HepG2 (cell line): ENCODE data around the gene FMN2. TPM values are rescaled to one million over a fixed set of nuclear protein-coding genes. Genes with fewer than 3 reads are reported as not detected.

Experiments used
- ATAC-seq: fragments of 200-7000 bp; cut with Tn5 transposase; 3 replicates; pipeline ENCODE4 v1.9.1; 2020; ENCODE audit warnings: mild to moderate bottlenecking, moderate library complexity
- BruUV-seq: library from RNA; stranded (reverse); fragments of 400-500 nt; replicated peaks from 2 replicates; lab custom pipeline; 2021; lab: Mats Ljungman, UMichigan
- CTCF ChIA-PET: fragments of 300-600 bp; formaldehyde crosslinking; extraction: SDS; loops from one replicate; lab custom pipeline; 2021; ENCODE audit warnings: low total read pairs, inconsistent platforms, low intra/inter-chr PET ratio; lab: Yijun Ruan, JAX
- POLR2A ChIA-PET: fragments of 350-600 bp; sonication (Branson Sonifier 250); formaldehyde crosslinking; loops from one replicate; lab custom pipeline; 2020; ENCODE audit warnings: antibody characterized with exemption, inconsistent platforms; lab: Yijun Ruan, JAX
- DNase-seq: peaks from one replicate; pipeline ENCODE4 v3.0.0-alpha.2; 2015; ENCODE audit warnings: low spot score
- FAIRE-seq: peaks from 3 replicates; lab custom pipeline; 2011; peaks lifted over from hg19 to GRCh38; lab: Jason Lieb, UNC
- H2AFZ ChIP-seq: one replicate; pipeline ENCODE4 v1.6.1; 2011; ENCODE audit warnings: low read length, inconsistent platforms
- H3K27ac ChIP-seq: fragments of 300-600 bp; 3 replicates; pipeline ENCODE4 v1.8.0; 2011; ENCODE audit warnings: mixed run types, mild to moderate bottlenecking, mixed read lengths, low read length, inconsistent platforms; ENCODE audit not compliant: insufficient read depth; ENCODE audit errors: extremely low read length
- H3K27me3 ChIP-seq, 2 experiments: fragments of 200-600 bp in 1 of 2; 2 replicates in 1 of 2; 3 replicates in 1 of 2; pipeline versions ENCODE4 v1.6.0 to v1.8.0; 2011; ENCODE audit warnings: low read length in 2 of 2, mild to moderate bottlenecking in 2 of 2, moderate library complexity in 2 of 2, inconsistent platforms in 1 of 2; ENCODE audit not compliant: insufficient read depth in 2 of 2, control insufficient read depth in 1 of 2
- H3K36me3 ChIP-seq, 2 experiments: fragments of 200-600 bp in 1 of 2; replicated peaks in 1 of 2; 2 replicates in 1 of 2; 3 replicates in 1 of 2; pipeline versions ENCODE4 v1.5.1 to v1.8.0; 2011; ENCODE audit warnings: low read length in 2 of 2, inconsistent platforms in 1 of 2; ENCODE audit not compliant: insufficient read depth in 2 of 2, control insufficient read depth in 1 of 2
- H3K4me1 ChIP-seq: 2 replicates; pipeline ENCODE4 v1.5.1; 2012; ENCODE audit warnings: low read length, inconsistent platforms; ENCODE audit not compliant: insufficient read depth
- H3K4me2 ChIP-seq: 2 replicates; pipeline ENCODE4 v1.6.0; 2011; ENCODE audit warnings: low read depth, low read length, inconsistent platforms
- H3K4me3 ChIP-seq, 3 experiments: fragments of 200-600 bp in 1 of 3; sonication (generic), shearing (Covaris generic) in 1 of 3; replicated peaks in 1 of 3; 2 replicates each; pipeline ENCODE4 v1.5.1; 2011 to 2016; ENCODE audit warnings: low read length in 3 of 3, inconsistent platforms in 2 of 3, low read depth in 2 of 3, mild to moderate bottlenecking in 2 of 3, control low read depth in 1 of 3, mixed read lengths in 1 of 3; ENCODE audit not compliant: insufficient read depth in 1 of 3
- H3K79me2 ChIP-seq: one replicate; pipeline ENCODE4 v1.6.1; 2011; ENCODE audit warnings: low read length, inconsistent platforms; ENCODE audit not compliant: insufficient read depth
- H3K9ac ChIP-seq: 2 replicates; pipeline ENCODE4 v1.6.0; 2011; ENCODE audit warnings: mild to moderate bottlenecking, low read depth, low read length, inconsistent platforms; ENCODE audit not compliant: insufficient read depth
- H3K9me3 ChIP-seq: 2 replicates; pipeline ENCODE4 v1.5.1; 2012; ENCODE audit warnings: mild to moderate bottlenecking, low read length
- H4K20me1 ChIP-seq: 2 replicates; pipeline ENCODE4 v1.6.0; 2011; ENCODE audit warnings: inconsistent platforms, mild to moderate bottlenecking, low read length, moderate library complexity; ENCODE audit not compliant: insufficient read depth
- BCLAF1 ChIP-seq: fragments of 450-650 bp; IDR thresholded peaks from 2 replicates; pipeline ENCODE4 v1.6.1; 2017; ENCODE audit warnings: mild to moderate bottlenecking
- MXD3 ChIP-seq: IDR thresholded peaks from 2 replicates; pipeline ENCODE4 v1.6.1; 2016; ENCODE audit warnings: mild to moderate bottlenecking, missing biosample characterization, missing genetic modification reagents
- NPAS2 ChIP-seq: sonication (generic); formaldehyde crosslinking; IDR thresholded peaks from 2 replicates; pipeline ENCODE4 v1.8.0; 2022; ENCODE audit warnings: mild to moderate bottlenecking, missing genetic modification reagents, borderline replicate concordance
- PHF8 ChIP-seq: sonication (generic); formaldehyde crosslinking; IDR thresholded peaks from 2 replicates; pipeline ENCODE4 v1.5.0; 2020; ENCODE audit warnings: missing genetic modification reagents
- PRDM10 ChIP-seq: sonication (generic); formaldehyde crosslinking; IDR thresholded peaks from 2 replicates; pipeline ENCODE4 v1.4.0; 2020; ENCODE audit warnings: low read depth, missing genetic modification reagents
- SIN3A ChIP-seq: IDR thresholded peaks from 2 replicates; pipeline ENCODE4 v1.6.1; 2011; ENCODE audit warnings: low read depth, mild to moderate bottlenecking, control low read depth, low read length, borderline replicate concordance
- SIN3B ChIP-seq: fragments of 150-350 bp; IDR thresholded peaks from 2 replicates; pipeline ENCODE4 v1.6.1; 2014; ENCODE audit warnings: low read length
- SNRNP70 ChIP-seq: fragments of 200-400 bp; formaldehyde crosslinking; IDR thresholded peaks from 2 replicates; pipeline ENCODE4 v1.6.1; 2017; ENCODE audit warnings: mild to moderate bottlenecking, low read depth, low read length, moderate library complexity
- SOX5 ChIP-seq: IDR thresholded peaks from 2 replicates; pipeline ENCODE4 v1.6.1; 2016; ENCODE audit warnings: borderline replicate concordance
- SP140L ChIP-seq: sonication (generic); formaldehyde crosslinking; IDR thresholded peaks from 2 replicates; pipeline ENCODE4 v1.4.0; 2020; ENCODE audit warnings: missing genetic modification reagents, borderline replicate concordance
- TP53 ChIP-seq: sonication (generic); formaldehyde crosslinking; conservative IDR thresholded peaks from 2 replicates; pipeline ENCODE4 v1.4.0; 2020; ENCODE audit warnings: missing genetic modification reagents
- ZBTB34 ChIP-seq: sonication (generic); formaldehyde crosslinking; IDR thresholded peaks from 2 replicates; pipeline ENCODE4 v1.8.0; 2022; ENCODE audit warnings: mild to moderate bottlenecking, missing genetic modification reagents
- ZNF766 ChIP-seq: sonication (generic); formaldehyde crosslinking; IDR thresholded peaks from 2 replicates; pipeline ENCODE4 v1.5.0; 2020; ENCODE audit warnings: missing genetic modification reagents, borderline replicate concordance
- WGBS: methylation state at CpG from one replicate; pipeline ENCODE4 v1.1.6; 2017; ENCODE audit warnings: low lambda C conversion rate; 5-methylcytosine and 5-hydroxymethylcytosine counted together
- in situ Hi-C: cut with HindIII; loops from 2 replicates; pipeline ENCODE4 v1.10.0; 2017; ENCODE audit warnings: low pct_unique_long_range_greater_than_20kb; ENCODE audit not compliant: extremely low pct_ligation_motif_present
- intact Hi-C: fragments of 100-400 bp; cut with micrococcal nuclease; formaldehyde crosslinking; loops from one replicate; pipeline ENCODE4 v1.10.0; 2022; ENCODE audit not compliant: unreplicated experiment
- polyA plus RNA-seq, 8 experiments: library from polyadenylated mRNA; depleted of rRNA in 3 of 8; stranded (reverse) in 7 of 8; unstranded in 1 of 8; fragments of >200 nt; fragmentation: Illumina TruSeq in 4 of 8; extraction: Trizol in 4 of 8; gene quantifications; 2 replicates each; pipeline versions ENCODE4 v1.2.1 to v1.2.3, GENCODE V29; 2011 to 2016; ENCODE audit warnings: low read depth in 4 of 8, missing spikeins in 1 of 8, mixed read lengths in 1 of 8; ENCODE audit not compliant: insufficient read depth in 1 of 8
- total RNA-seq, 5 experiments: library from RNA; depleted of rRNA; stranded (reverse); fragments of >200 nt; fragmentation: Illumina TruSeq; extraction: Trizol; gene quantifications; 2 replicates each; pipeline ENCODE4 v1.2.3, GENCODE V29; 2016; ENCODE audit warnings: low read depth in 1 of 5

FMN2 gene
- total and polyA plus RNA-seq, 2 of the 13 experiments (the other 11 are each of a cell fraction or from before 2014, with no cell fraction given): not detected

GRCh38 chr1:240424740-240425464, 333.2 kb downstream of the FMN2 start (continued):
- TF ChIP-seq PHF8 (CRISPR knock-in tag) (no peak), SOX5 (CRISPR knock-in tag) (no peak), SIN3A (no peak)

- DNase-seq (no peak), ATAC-seq (no peak), FAIRE-seq (no peak)
- Histone ChIP-seq H3K9ac (no peak overlapping the region), H3K79me2 (no peaks in the 10 kb centered on the region), H3K27me3 (no peaks in the 10 kb centered on the region; a peak in 1 of 5 replicates), H2AFZ (no peak overlapping the region), H3K4me3 (no peak overlapping the region), H3K4me1 (no peaks in the 10 kb centered on the region), H4K20me1 (no peaks in the 10 kb centered on the region), H3K4me2 (no peak overlapping the region), H3K36me3 (no peaks in the 10 kb centered on the region), H3K27ac (no peak overlapping the region), H3K9me3 (no peaks in the 10 kb centered on the region)
- CTCF ChIA-PET: no interaction called here
- no TSS peak for BruUV-seq
- TF ChIP-seq BCLAF1 (no peak), ZBTB34 (CRISPR knock-in tag) (no peak), SP140L (CRISPR knock-in tag) (no peak), MXD3 (no peak), TP53 (CRISPR knock-in tag) (no peak), ZNF766 (CRISPR knock-in tag) (no peak), SIN3B (no peak), PRDM10 (CRISPR knock-in tag) (no peak), SNRNP70 (no peak), NPAS2 (CRISPR knock-in tag) (no peak)
- WGBS: 2% methylated on average over 2 of the region's 2 CpGs
- intact Hi-C loops: no loop called here
- POLR2A ChIA-PET: no interaction called here
- in situ Hi-C loops: no loop called here
These were observed 334.4 kb downstream of the FMN2 start for GRCh38 chr1:240426051-240426450.
